CD14-positive monocyte (primary cell): Measurements from ENCODE around the gene TAL2. TPM values are rescaled to one million over a fixed set of nuclear protein-coding genes. Genes with fewer than 3 reads are reported as not detected.

Source experiments
- DNase-seq, 3 donors: peaks; one replicate each; pipeline ENCODE4 v3.0.0-alpha.2; 2011 to 2022
- H2AFZ ChIP-seq: 2 replicates; pipeline ENCODE4 v1.6.0; 2012; ENCODE audit warnings: mild to moderate bottlenecking, low read depth, low read length, inconsistent platforms; ENCODE audit not compliant: insufficient read depth, poor library complexity, severe bottlenecking
- H3K27ac ChIP-seq, 2 donors: 1 replicate in 1 of 2; 2 replicates in 1 of 2; pipeline ENCODE4 v1.5.1; 2012 to 2013; ENCODE audit warnings: low read length in 2 of 2, control low read depth in 1 of 2, inconsistent platforms in 1 of 2, low read depth in 1 of 2, mild to moderate bottlenecking in 1 of 2
- H3K27me3 ChIP-seq, 2 donors: one replicate each; pipeline versions ENCODE4 v1.6.0 to v1.6.1; 2011 to 2013; ENCODE audit warnings: low read length in 2 of 2; ENCODE audit not compliant: control insufficient read depth in 2 of 2, insufficient read depth in 2 of 2
- H3K36me3 ChIP-seq, 2 donors: replicated peaks in 1 of 2; 1 replicate in 1 of 2; 2 replicates in 1 of 2; pipeline versions ENCODE4 v1.5.1 to v1.6.1; 2012 to 2013; ENCODE audit warnings: low read length in 2 of 2, control low read depth in 1 of 2, inconsistent platforms in 1 of 2, mild to moderate bottlenecking in 1 of 2; ENCODE audit not compliant: insufficient read depth in 2 of 2, control insufficient read depth in 1 of 2
- H3K4me1 ChIP-seq, 2 donors: 1 replicate in 1 of 2; 2 replicates in 1 of 2; pipeline versions ENCODE4 v1.5.1 to v1.6.1; 2012 to 2013; ENCODE audit warnings: low read length in 2 of 2, control low read depth in 1 of 2, inconsistent platforms in 1 of 2, mild to moderate bottlenecking in 1 of 2, moderate library complexity in 1 of 2; ENCODE audit not compliant: insufficient read depth in 2 of 2, control insufficient read depth in 1 of 2
- H3K4me2 ChIP-seq: replicated peaks from 2 replicates; pipeline ENCODE3; 2012; ENCODE audit warnings: low read length, moderate library complexity, mild to moderate bottlenecking; ENCODE audit not compliant: poor library complexity, severe bottlenecking; ENCODE audit errors: extremely low read depth
- H3K4me3 ChIP-seq, 3 experiments: fragments of 200-600 bp in 1 of 3; sonication (generic) in 1 of 3; replicated peaks in 1 of 3; 1 replicate in 2 of 3; 2 replicates in 1 of 3; pipeline ENCODE4 v1.5.1; 2011 to 2013; ENCODE audit warnings: low read length in 3 of 3, mild to moderate bottlenecking in 3 of 3, control low read depth in 2 of 3, low read depth in 2 of 3, inconsistent platforms in 1 of 3, moderate library complexity in 1 of 3
- H3K79me2 ChIP-seq: 2 replicates; pipeline ENCODE4 v1.6.0; 2012; ENCODE audit warnings: mild to moderate bottlenecking, control low read depth, inconsistent platforms, low read length, moderate library complexity; ENCODE audit not compliant: insufficient read depth
- H3K9ac ChIP-seq: 2 replicates; pipeline ENCODE4 v1.6.0; 2017; ENCODE audit warnings: low read length, mild to moderate bottlenecking; ENCODE audit not compliant: insufficient read depth, poor library complexity, severe bottlenecking
- H3K9me3 ChIP-seq, 2 donors: replicated peaks in 1 of 2; 1 replicate in 1 of 2; 2 replicates in 1 of 2; pipeline versions ENCODE4 v1.5.1 to v1.6.1; 2012 to 2013; ENCODE audit warnings: low read length in 2 of 2, control low read depth in 1 of 2; ENCODE audit not compliant: control insufficient read depth in 1 of 2, insufficient read depth in 1 of 2
- H4K20me1 ChIP-seq: 2 replicates; pipeline ENCODE4 v1.6.0; 2012; ENCODE audit warnings: mild to moderate bottlenecking, low read length, control low read depth, moderate library complexity; ENCODE audit not compliant: insufficient read depth
- H3K27ac Mint-ChIP-seq, 7 donors: one replicate each; pipeline ENCODE4 v1.8.0; 2020; ENCODE audit warnings: mild to moderate bottlenecking in 7 of 7, mixed read lengths in 7 of 7, moderate library complexity in 6 of 7, inconsistent platforms in 2 of 7
- H3K27me3 Mint-ChIP-seq, 3 donors: one replicate each; pipeline ENCODE4 v1.8.0; 2021 to 2022; ENCODE audit warnings: low read depth in 3 of 3, mild to moderate bottlenecking in 3 of 3, mixed read lengths in 3 of 3, moderate library complexity in 3 of 3, inconsistent platforms in 1 of 3
- H3K36me3 Mint-ChIP-seq, 2 donors: one replicate each; pipeline ENCODE4 v1.8.0; 2020; ENCODE audit warnings: mixed read lengths in 2 of 2, inconsistent platforms in 1 of 2, mild to moderate bottlenecking in 1 of 2
- H3K4me1 Mint-ChIP-seq: one replicate; pipeline ENCODE4 v1.8.0; 2020; ENCODE audit warnings: mild to moderate bottlenecking, mixed read lengths
- H3K4me3 Mint-ChIP-seq, 2 donors: one replicate each; pipeline ENCODE4 v1.8.0; 2020; ENCODE audit warnings: mild to moderate bottlenecking in 2 of 2, mixed read lengths in 2 of 2, moderate library complexity in 1 of 2
- H3K9me3 Mint-ChIP-seq, 7 donors: one replicate each; pipeline ENCODE4 v1.8.0; 2020 to 2022; ENCODE audit warnings: mixed read lengths in 7 of 7, mild to moderate bottlenecking in 6 of 7, moderate library complexity in 6 of 7, inconsistent platforms in 2 of 7
- WGBS: methylation state at CpG from one replicate; pipeline ENCODE4 v1.1.5; 2013; ENCODE audit warnings: missing lambda C conversion rate; ENCODE audit not compliant: insufficient coverage; 5-methylcytosine and 5-hydroxymethylcytosine counted together
- intact Hi-C, 2 donors: fragments of 100-400 bp; cut with micrococcal nuclease; formaldehyde crosslinking; loops; one replicate each; pipeline versions ENCODE4 v1.15.0 to v1.15.1; 2023
- polyA plus RNA-seq, 3 donors: library from polyadenylated mRNA; depleted of rRNA in 1 of 3; unstranded in 2 of 3; stranded (reverse) in 1 of 3; fragments of 300-500 nt in 2 of 3; fragments of >200 nt in 1 of 3; fragmentation: Illumina TruSeq in 2 of 3; gene quantifications; 1 replicate in 2 of 3; 2 replicates in 1 of 3; pipeline ENCODE4 v1.2.3, GENCODE V29; 2012 to 2021
- TF ChIP-seq, protein P1 (sequence below): fragments of 200-600 bp; IDR thresholded peaks from one replicate; pipeline ENCODE4 v1.8.0; 2022; ENCODE audit warnings: antibody characterized with exemption, mild to moderate bottlenecking

Gene TAL2
- polyA plus RNA-seq, 3 donors: not detected

DNA sequence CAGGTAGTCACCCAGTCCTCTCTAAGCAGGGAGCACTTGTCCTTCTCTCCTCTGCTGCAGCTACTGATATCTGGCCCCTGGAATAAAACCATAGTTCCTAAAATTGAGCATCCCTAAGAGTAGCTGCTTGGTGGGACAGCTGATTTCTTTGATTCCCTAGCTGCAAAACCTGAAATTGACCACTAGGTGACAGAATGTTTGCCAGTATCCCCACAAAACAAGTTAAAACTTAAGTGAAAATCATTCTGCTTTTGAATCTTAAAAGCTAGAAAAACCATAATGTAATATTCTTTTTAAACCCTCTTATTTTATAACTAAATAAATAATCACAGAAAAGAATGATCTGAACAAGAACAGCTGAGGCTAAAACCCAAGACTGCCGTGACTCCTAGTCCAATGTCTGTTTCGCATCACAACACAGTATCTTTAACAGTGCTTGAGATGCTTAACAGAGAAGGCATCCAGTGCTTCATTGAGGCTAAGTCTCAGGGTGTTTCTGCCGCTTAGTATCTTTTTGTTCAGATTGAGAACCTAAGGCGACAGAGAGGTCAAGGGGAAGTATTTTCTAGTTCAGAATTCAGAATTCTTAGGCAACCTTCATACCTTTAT lies 24.4 kb upstream of the TAL2 start:
- H3K27ac ChIP-seq: no peak overlapping the region
- no peak overlapping the region for H3K4me3 ChIP-seq
- DNase-seq: no peak
- intact Hi-C loops: no loop called here
- TF ChIP-seq, protein P1, sequence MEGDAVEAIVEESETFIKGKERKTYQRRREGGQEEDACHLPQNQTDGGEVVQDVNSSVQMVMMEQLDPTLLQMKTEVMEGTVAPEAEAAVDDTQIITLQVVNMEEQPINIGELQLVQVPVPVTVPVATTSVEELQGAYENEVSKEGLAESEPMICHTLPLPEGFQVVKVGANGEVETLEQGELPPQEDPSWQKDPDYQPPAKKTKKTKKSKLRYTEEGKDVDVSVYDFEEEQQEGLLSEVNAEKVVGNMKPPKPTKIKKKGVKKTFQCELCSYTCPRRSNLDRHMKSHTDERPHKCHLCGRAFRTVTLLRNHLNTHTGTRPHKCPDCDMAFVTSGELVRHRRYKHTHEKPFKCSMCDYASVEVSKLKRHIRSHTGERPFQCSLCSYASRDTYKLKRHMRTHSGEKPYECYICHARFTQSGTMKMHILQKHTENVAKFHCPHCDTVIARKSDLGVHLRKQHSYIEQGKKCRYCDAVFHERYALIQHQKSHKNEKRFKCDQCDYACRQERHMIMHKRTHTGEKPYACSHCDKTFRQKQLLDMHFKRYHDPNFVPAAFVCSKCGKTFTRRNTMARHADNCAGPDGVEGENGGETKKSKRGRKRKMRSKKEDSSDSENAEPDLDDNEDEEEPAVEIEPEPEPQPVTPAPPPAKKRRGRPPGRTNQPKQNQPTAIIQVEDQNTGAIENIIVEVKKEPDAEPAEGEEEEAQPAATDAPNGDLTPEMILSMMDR: peak; percentile 40
- Mint-ChIP-seq H3K9me3 (peaks cover 0 to 1% (median 0%) of the 10 kb centered on the region in 7 donors), H3K4me3 (no peak overlapping the region), H3K27me3 (no peaks in the 10 kb centered on the region), H3K4me1 (no peaks in the 10 kb centered on the region), H3K36me3 (peaks cover 18 to 31% of the 10 kb centered on the region in 2 donors), H3K27ac (peak overlapping the region in 1 of 7 donors; percentile 34)
- peaks cover 5 to 13% of the 10 kb centered on the region in 2 donors for H3K36me3 ChIP-seq
- no peaks in the 10 kb centered on the region for H3K27me3 ChIP-seq
- no peaks in the 10 kb centered on the region for H3K79me2 ChIP-seq
- no peak overlapping the region for H3K9ac ChIP-seq
- no peaks in the 10 kb centered on the region for H3K9me3 ChIP-seq
- no peak overlapping the region for H3K4me2 ChIP-seq
- H3K4me1 ChIP-seq: no peaks in the 10 kb centered on the region
- no peaks in the 10 kb centered on the region for H4K20me1 ChIP-seq
- H2AFZ ChIP-seq: no peak overlapping the region
- WGBS: no CpG with 5 or more reads among the region's 4 CpGs

DNA sequence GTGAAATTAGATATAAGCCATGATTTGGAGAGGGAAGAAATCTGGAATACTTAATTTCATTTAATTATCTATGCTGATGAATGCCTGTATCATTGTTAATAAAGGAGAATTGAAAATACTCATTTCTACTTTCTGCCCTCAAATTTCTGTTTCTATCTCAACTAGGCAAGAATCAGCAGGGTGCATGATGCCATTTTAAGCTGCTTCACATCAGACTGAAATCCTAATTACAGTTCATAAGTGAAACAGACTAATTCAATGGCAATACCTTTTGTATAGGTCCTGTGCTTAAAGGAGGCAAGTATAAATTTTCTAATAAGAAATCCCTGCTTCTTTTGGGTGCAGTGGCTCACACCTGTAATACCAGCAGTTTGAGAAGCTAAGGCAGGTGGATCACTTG lies 22.3 kb upstream of the TAL2 start:
- H3K27me3 ChIP-seq: no peaks in the 10 kb centered on the region
- H3K4me3 ChIP-seq: no peak overlapping the region
- intact Hi-C loops: no loop called here
- H3K9ac ChIP-seq: no peak overlapping the region
- no peaks in the 10 kb centered on the region for H3K9me3 ChIP-seq
- H4K20me1 ChIP-seq: no peaks in the 10 kb centered on the region
- Mint-ChIP-seq H3K9me3 (peaks cover 0 to 1% (median 0%) of the 10 kb centered on the region in 7 donors), H3K27me3 (no peaks in the 10 kb centered on the region), H3K4me1 (no peaks in the 10 kb centered on the region), H3K27ac (no peak overlapping the region), H3K36me3 (peaks cover 14 to 27% of the 10 kb centered on the region in 2 donors), H3K4me3 (no peak overlapping the region)
- no peak overlapping the region for H2AFZ ChIP-seq
- H3K27ac ChIP-seq: no peak overlapping the region
- DNase-seq: no peak
- TF ChIP-seq, protein P1: no peak
- H3K4me1 ChIP-seq: no peaks in the 10 kb centered on the region
- H3K36me3 ChIP-seq: peaks cover 5 to 7% of the 10 kb centered on the region in 2 donors
- no peaks in the 10 kb centered on the region for H3K79me2 ChIP-seq
- H3K4me2 ChIP-seq: no peak overlapping the region
